ENCODE measurements around the gene CLCA2.

GRCh38 chr1:86472152-86472551 lies 48.2 kb downstream of the CLCA2 start:
- TF ChIP-seq CTCF (IDR thresholded peaks at IDR 0.05; ENCODE audit: low read depth, low read length) (no peak), EZH2phosphoT487 (IDR thresholded peaks at IDR 0.05; ENCODE audit: low read depth) (no peak)
